Prostate gland (tissue), 2 donors: ENCODE results near the gene CSF2RB.

ENCODE experiments used
- POLR2A ChIP-seq: fragments of 450-650 bp; IDR thresholded peaks from one replicate; pipeline ENCODE4 v1.6.1; 2016; ENCODE audit warnings: antibody characterized with exemption, mild to moderate bottlenecking
- POLR2AphosphoS5 ChIP-seq: sonication (generic); formaldehyde crosslinking; IDR thresholded peaks from one replicate; pipeline ENCODE4 v1.6.1; 2017; ENCODE audit warnings: antibody characterized with exemption
- TF ChIP-seq, protein P1 (sequence below), 4 experiments: fragments of 200-600 bp in 2 of 4; fragments of 450-650 bp in 2 of 4; sonication (generic) in 2 of 4; IDR thresholded peaks; 1 replicate in 3 of 4; 2 replicates in 1 of 4; pipeline ENCODE4 v1.5.1; 2016 to 2019; ENCODE audit warnings: antibody characterized with exemption in 4 of 4, mild to moderate bottlenecking in 2 of 4, moderate library complexity in 2 of 4

DNA sequence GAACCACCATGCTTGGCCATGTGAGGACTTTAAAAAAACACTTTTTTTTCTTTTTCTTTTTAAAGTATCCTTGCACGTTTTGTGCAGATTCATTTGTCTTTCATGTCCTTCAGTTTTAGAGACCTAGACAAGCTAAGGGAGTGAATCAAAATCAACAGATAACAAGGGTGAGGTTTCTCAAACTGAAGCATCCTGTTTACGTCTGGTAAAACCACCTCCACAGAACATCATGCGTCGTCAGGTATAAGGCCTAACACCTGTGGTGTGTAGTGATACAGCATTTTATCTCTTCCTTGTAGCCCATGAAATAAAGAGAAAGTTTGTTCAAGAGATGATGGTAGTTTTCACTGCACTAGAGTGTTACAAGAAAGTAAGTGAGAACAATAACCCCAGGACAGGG lies 26.3 kb upstream of the CSF2RB start:
- TF ChIP-seq, protein P1, sequence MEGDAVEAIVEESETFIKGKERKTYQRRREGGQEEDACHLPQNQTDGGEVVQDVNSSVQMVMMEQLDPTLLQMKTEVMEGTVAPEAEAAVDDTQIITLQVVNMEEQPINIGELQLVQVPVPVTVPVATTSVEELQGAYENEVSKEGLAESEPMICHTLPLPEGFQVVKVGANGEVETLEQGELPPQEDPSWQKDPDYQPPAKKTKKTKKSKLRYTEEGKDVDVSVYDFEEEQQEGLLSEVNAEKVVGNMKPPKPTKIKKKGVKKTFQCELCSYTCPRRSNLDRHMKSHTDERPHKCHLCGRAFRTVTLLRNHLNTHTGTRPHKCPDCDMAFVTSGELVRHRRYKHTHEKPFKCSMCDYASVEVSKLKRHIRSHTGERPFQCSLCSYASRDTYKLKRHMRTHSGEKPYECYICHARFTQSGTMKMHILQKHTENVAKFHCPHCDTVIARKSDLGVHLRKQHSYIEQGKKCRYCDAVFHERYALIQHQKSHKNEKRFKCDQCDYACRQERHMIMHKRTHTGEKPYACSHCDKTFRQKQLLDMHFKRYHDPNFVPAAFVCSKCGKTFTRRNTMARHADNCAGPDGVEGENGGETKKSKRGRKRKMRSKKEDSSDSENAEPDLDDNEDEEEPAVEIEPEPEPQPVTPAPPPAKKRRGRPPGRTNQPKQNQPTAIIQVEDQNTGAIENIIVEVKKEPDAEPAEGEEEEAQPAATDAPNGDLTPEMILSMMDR (IDR thresholded peaks at IDR 0.05), result no peak
- TF ChIP-seq POLR2A, result no peak
- no peak for TF ChIP-seq POLR2AphosphoS5
